Kidney (tissue), 14 donors: ENCODE data around the gene ANKRD13B. TPM values are rescaled to one million over a fixed set of nuclear protein-coding genes. Genes with fewer than 3 reads are reported as not detected.

Experiments used
- DNase-seq, 5 donors: peaks; one replicate each; pipeline ENCODE4 v3.0.0-alpha.2; 2013 to 2020
- FAIRE-seq: peaks from 2 replicates; lab custom pipeline; 2012; peaks lifted over from hg19 to GRCh38; lab: Jason Lieb, UNC
- H3K27ac ChIP-seq, 2 donors: one replicate each; pipeline ENCODE4 v1.7.0; 2013; ENCODE audit warnings: low read depth in 2 of 2, low read length in 2 of 2, inconsistent platforms in 1 of 2
- H3K27me3 ChIP-seq: one replicate; pipeline ENCODE4 v1.7.1; 2013; ENCODE audit warnings: low read length, inconsistent platforms; ENCODE audit not compliant: control insufficient read depth, insufficient read depth
- H3K36me3 ChIP-seq, 3 donors: one replicate each; pipeline versions ENCODE4 v1.7.0 to v1.7.1; 2013; ENCODE audit warnings: low read length in 3 of 3, control low read depth in 1 of 3, inconsistent platforms in 1 of 3; ENCODE audit not compliant: insufficient read depth in 3 of 3, control insufficient read depth in 2 of 3
- H3K4me1 ChIP-seq, 3 donors: one replicate each; pipeline versions ENCODE4 v1.7.0 to v1.7.1; 2013; ENCODE audit warnings: low read length in 3 of 3, inconsistent platforms in 1 of 3, low read depth in 1 of 3; ENCODE audit not compliant: control insufficient read depth in 2 of 3, insufficient read depth in 2 of 3
- H3K4me3 ChIP-seq, 3 donors: one replicate each; pipeline versions ENCODE4 v1.7.0 to v1.8.1; 2013; ENCODE audit warnings: low read length in 3 of 3, control low read depth in 1 of 3, inconsistent platforms in 1 of 3
- H3K9ac ChIP-seq, 3 donors: one replicate each; pipeline versions ENCODE4 v1.7.0 to v1.7.1; 2013; ENCODE audit warnings: low read length in 3 of 3, control low read depth in 1 of 3, inconsistent platforms in 1 of 3
- H3K9me3 ChIP-seq, 3 donors: one replicate each; pipeline versions ENCODE4 v1.7.0 to v1.7.1; 2013; ENCODE audit warnings: low read length in 3 of 3, control low read depth in 1 of 3, inconsistent platforms in 1 of 3; ENCODE audit not compliant: control insufficient read depth in 2 of 3, insufficient read depth in 1 of 3
- intact Hi-C: fragments of 100-400 bp; cut with DNase I; formaldehyde crosslinking; loops from one replicate; pipeline ENCODE4 v1.11.1; 2022
- polyA plus RNA-seq: library from polyadenylated mRNA; stranded (reverse); fragments of 350-450 nt; fragmentation: Illumina TruSeq; extraction: RNeasy Lipid Tissue Mini Kit (QIAGEN cat#74804); gene quantifications from one replicate; pipeline ENCODE4 v1.2.3, GENCODE V29; 2014; ENCODE audit warnings: low read depth, low replicate concordance; ENCODE audit not compliant: insufficient read depth
- total RNA-seq: library from RNA; stranded (reverse); fragmentation: NEBNext Ultra II Directional; extraction: Animal tissue kit (Norgen Biotek cat#: 25700); gene quantifications from one replicate; pipeline ENCODE4 v1.2.1, GENCODE V29; 2021
- TF ChIP-seq, protein P1 (sequence below): IDR thresholded peaks from 3 replicates; pipeline ENCODE4 v1.5.1; 2012; ENCODE audit warnings: mild to moderate bottlenecking, moderate library complexity, borderline replicate concordance; ENCODE audit not compliant: insufficient read depth; ENCODE audit errors: extremely low read depth
- donor health status: control.
- donor health status: control.
- donor health status: control.
- donor health status: control.
- donor health status: control.
- donor health status: DM: yes; HTN: yes; CAD: no.
- donor health status: Normal renal cell carcinoma (clear cell type).

Gene ANKRD13B
- total and polyA plus RNA-seq, 2 donors from 2014 or later, result 2.8 to 3.3 TPM

DNA sequence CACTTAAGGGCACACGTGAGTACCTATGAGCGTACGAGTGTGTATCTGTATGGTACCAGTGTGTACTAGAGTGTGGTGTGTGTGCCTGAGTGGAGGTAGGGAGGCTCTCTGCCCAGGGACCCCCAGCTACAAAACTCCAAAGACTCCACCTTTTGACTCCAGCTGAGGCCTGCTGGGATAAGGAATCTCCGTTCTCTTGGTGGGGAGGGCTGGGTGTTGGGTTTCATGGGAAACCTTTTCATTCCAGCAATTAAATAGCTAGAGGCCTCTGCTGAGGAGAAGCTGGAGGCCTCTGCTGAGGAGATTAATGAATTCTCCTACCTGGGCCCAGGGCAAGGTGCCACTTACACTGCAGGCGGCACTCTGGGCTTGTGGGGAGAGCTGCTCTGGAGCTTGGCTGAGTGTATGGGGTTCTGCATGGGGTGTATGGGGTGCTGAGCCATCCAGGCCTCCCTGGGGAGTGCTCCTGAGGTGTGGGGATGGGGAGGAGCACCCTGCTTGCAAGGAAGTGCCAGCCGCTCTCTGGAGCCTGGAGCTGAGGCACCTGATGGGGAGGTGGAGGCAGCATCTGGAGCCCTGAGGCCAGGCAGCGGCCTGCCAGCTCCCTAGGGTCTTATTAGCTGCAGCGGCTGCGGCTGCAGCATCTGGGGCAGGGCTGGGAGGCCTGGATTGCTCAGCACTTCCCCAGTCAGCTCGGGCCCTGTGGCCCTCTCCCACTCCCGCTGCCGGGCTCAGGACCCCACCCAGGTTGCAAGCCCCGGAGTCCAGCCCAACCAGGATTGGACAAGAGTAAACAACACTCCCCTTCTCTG is 4.6 kb downstream of the ANKRD13B start:
- Histone ChIP-seq H3K27me3 (no peaks in the 10 kb centered on the region), H3K9me3 (no peaks in the 10 kb centered on the region), H3K4me3 (no peak overlapping the region), H3K9ac (no peak overlapping the region), H3K36me3 (no peaks in the 10 kb centered on the region), H3K27ac (no peak overlapping the region), H3K4me1 (peaks cover 0 to 7% (median 0%) of the 10 kb centered on the region in 3 donors)
- DNase-seq (peak; percentile 60 to 77 (median 63)), FAIRE-seq (no peak)
- intact Hi-C loops, result no loop called here
- TF ChIP-seq, protein P1, sequence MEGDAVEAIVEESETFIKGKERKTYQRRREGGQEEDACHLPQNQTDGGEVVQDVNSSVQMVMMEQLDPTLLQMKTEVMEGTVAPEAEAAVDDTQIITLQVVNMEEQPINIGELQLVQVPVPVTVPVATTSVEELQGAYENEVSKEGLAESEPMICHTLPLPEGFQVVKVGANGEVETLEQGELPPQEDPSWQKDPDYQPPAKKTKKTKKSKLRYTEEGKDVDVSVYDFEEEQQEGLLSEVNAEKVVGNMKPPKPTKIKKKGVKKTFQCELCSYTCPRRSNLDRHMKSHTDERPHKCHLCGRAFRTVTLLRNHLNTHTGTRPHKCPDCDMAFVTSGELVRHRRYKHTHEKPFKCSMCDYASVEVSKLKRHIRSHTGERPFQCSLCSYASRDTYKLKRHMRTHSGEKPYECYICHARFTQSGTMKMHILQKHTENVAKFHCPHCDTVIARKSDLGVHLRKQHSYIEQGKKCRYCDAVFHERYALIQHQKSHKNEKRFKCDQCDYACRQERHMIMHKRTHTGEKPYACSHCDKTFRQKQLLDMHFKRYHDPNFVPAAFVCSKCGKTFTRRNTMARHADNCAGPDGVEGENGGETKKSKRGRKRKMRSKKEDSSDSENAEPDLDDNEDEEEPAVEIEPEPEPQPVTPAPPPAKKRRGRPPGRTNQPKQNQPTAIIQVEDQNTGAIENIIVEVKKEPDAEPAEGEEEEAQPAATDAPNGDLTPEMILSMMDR, result no peak

- DNase-seq (peak in 1 of 5 donors; percentile 12), FAIRE-seq (no peak)
- TF ChIP-seq, protein P1, result no peak
Measured at GRCh38 chr17:29603109-29603674, 10.3 kb downstream of the ANKRD13B start.

DNA sequence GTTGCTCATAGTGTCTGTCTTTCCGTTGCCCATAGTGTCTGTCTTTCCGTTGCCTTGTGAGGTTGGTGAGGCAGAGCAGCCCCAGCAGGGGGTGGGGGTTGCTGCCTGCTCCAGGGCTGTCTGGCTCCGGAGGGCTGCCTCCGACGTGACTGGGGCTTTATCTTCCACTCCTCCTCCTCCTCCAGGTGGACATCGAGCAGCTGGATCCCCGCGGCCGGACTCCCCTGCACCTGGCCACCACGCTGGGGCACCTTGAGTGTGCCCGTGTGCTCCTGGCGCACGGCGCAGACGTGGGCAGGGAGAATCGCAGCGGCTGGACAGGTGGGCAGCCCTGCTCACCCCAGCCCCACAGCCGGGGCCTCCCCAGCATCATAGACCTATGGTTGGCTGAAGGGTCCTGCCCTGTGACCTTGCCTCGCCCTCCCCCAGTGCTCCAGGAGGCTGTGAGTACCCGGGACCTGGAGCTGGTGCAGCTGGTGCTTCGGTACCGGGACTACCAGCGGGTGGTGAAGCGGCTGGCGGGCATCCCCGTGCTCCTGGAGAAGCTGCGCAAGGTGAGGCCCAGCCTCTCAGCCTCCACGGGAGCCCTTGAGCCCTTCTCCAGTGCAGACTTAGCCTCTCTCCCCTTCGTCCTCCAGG is 14.7 kb downstream of the ANKRD13B start:
- intact Hi-C loops, result no loop called here
- no peaks in the 10 kb centered on the region for H3K27me3 ChIP-seq
- FAIRE-seq (no peak), DNase-seq (no peak)
- TF ChIP-seq, protein P1, result no peak
- no peak overlapping the region for H3K27ac ChIP-seq
- H3K9ac ChIP-seq, result no peak overlapping the region
- H3K9me3 ChIP-seq, result no peaks in the 10 kb centered on the region
- H3K4me3 ChIP-seq, result no peak overlapping the region
- no peaks in the 10 kb centered on the region for H3K4me1 ChIP-seq
- H3K36me3 ChIP-seq, result no peaks in the 10 kb centered on the region

More at GRCh38 chr17:29603109-29603674, 10.3 kb downstream of the ANKRD13B start:
- Histone ChIP-seq H3K27ac (no peak overlapping the region), H3K36me3 (no peaks in the 10 kb centered on the region), H3K4me1 (no peaks in the 10 kb centered on the region), H3K4me3 (no peak overlapping the region), H3K27me3 (no peaks in the 10 kb centered on the region), H3K9me3 (no peaks in the 10 kb centered on the region), H3K9ac (no peak overlapping the region)
- intact Hi-C loops, result no loop called here
